Mucosa of descending colon (tissue), 3 donors: ENCODE data around the gene ZNF549. TPM values are rescaled to one million over a fixed set of nuclear protein-coding genes. Genes with fewer than 3 reads are reported as not detected.
A peak's percentile ranks its signal among the peaks of the same experiment; 100 is the strongest.

ENCODE experiments used
- ATAC-seq: fragments of 200-7000 bp; cut with Tn5 transposase; one replicate; pipeline ENCODE4 v1.9.1; 2020; ENCODE audit warnings: mild to moderate bottlenecking, moderate library complexity
- DNase-seq, 3 donors: peaks; one replicate each; pipeline ENCODE4 v3.0.0-alpha.2; 2020
- H3K36me3 ChIP-seq: fragments of 200-600 bp; one replicate; pipeline ENCODE4 v1.8.0; 2021; ENCODE audit warnings: low read depth, mild to moderate bottlenecking
- H3K4me1 ChIP-seq: fragments of 200-600 bp; one replicate; pipeline ENCODE4 v1.8.0; 2021; ENCODE audit warnings: low read depth, mild to moderate bottlenecking
- H3K4me3 ChIP-seq: fragments of 200-600 bp; one replicate; pipeline ENCODE4 v1.8.0; 2021; ENCODE audit warnings: mild to moderate bottlenecking
- H3K9me3 ChIP-seq: fragments of 200-600 bp; one replicate; pipeline ENCODE4 v1.8.0; 2021; ENCODE audit warnings: mild to moderate bottlenecking
- intact Hi-C, 2 donors: fragments of 100-400 bp; cut with DNase I in 1 of 2; cut with micrococcal nuclease in 1 of 2; formaldehyde crosslinking; loops; one replicate each; pipeline versions ENCODE4 v1.11.0 to v1.11.1; 2022; cut with DNase I, micrococcal nuclease
- total RNA-seq, 3 donors: library from RNA; stranded (reverse); fragmentation: NEBNext Ultra II Directional in 2 of 3; extraction: Animal tissue kit (Norgen Biotek cat#: 25700) in 2 of 3; gene quantifications; one replicate each; pipeline versions ENCODE4 v1.2.1 to v1.2.4, GENCODE V29; 2021 to 2023
- TF ChIP-seq, protein P1 (sequence below): fragments of 200-600 bp; IDR thresholded peaks from one replicate; pipeline ENCODE4 v1.8.0; 2022; ENCODE audit warnings: antibody characterized with exemption, mild to moderate bottlenecking
- donor health status: DM: no; HTN: no; CAD: no; lungs with moderate emphysema.
- donor health status: DM: no; HTN: no; CAD: no.
- donor health status: DM: no; HTN: yes; CAD: no.

The ZNF549 gene
- total RNA-seq, 3 donors from 2014 or later, result 2.3 to 6.3 (median 3.7) TPM

DNA sequence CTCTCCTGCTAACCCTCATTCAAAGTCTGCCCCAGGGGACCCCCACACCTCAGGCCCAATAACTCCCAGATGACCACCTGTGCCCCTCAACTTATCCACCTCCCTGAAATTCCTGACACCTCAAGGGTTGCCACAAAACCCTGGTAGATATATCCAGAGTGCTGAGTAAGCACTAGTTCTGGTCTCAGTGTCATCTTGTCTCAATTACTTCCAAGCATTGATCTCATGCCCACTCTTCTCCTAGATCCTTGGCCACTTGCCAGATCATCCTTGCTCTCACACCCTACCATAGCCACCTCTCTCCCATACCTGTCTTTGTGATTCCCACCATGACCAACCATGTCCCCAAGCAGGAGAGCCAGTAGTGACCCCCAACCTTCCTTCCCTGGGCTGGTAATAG lies 49.5 kb downstream of the ZNF549 start:
- no peak for DNase-seq
- Histone ChIP-seq H3K36me3 (peaks cover 27% of the 10 kb centered on the region), H3K9me3 (peaks cover 60% of the 10 kb centered on the region)

DNA sequence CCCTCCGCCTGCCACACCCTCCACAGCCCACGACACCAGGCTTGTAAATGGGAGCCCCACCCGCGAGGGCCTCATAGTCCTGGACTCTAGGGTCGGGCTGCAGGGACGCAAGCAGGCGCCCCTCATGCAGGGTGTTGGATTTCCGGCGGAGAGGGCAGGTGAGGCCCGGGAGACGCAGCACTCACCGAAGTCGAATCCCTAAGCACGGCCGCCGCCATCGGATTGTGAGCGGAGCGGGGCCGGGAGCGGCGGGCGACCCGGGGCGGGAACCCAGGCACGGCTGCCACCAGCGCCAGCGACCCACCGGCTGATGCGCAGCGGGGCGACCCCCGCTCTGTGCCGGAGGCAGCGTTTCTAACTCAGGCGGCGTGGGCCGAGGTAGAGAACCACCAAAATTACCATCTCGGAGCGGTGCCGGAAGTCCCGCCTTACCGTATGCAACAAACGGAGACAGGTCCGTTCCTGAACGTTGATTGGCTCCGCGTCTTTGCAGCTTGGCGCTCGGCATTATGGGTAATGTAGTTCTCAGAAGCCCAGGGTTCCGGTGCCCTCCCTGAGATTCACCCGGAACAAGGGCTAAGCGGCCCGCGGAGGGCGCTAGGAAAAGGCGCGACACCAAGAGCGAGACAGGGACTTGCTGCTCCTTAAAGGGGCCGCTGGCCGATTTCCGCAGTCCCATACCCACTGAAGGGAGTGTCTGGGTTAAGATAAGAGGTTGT lies 51.5 kb downstream of the ZNF549 start, which contains the start of gene ZNF416:
ZNF416 (minus strand) TSS at position 425 of the 719 bp plus-strand sequence; CDS start at position 218, 207 bp downstream.
- TF ChIP-seq, protein P1, sequence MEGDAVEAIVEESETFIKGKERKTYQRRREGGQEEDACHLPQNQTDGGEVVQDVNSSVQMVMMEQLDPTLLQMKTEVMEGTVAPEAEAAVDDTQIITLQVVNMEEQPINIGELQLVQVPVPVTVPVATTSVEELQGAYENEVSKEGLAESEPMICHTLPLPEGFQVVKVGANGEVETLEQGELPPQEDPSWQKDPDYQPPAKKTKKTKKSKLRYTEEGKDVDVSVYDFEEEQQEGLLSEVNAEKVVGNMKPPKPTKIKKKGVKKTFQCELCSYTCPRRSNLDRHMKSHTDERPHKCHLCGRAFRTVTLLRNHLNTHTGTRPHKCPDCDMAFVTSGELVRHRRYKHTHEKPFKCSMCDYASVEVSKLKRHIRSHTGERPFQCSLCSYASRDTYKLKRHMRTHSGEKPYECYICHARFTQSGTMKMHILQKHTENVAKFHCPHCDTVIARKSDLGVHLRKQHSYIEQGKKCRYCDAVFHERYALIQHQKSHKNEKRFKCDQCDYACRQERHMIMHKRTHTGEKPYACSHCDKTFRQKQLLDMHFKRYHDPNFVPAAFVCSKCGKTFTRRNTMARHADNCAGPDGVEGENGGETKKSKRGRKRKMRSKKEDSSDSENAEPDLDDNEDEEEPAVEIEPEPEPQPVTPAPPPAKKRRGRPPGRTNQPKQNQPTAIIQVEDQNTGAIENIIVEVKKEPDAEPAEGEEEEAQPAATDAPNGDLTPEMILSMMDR, result no peak
- Histone ChIP-seq H3K9me3 (peaks cover 49% of the 10 kb centered on the region), H3K36me3 (peaks cover 17% of the 10 kb centered on the region), H3K4me1 (peaks cover 3% of the 10 kb centered on the region), H3K4me3 (peak within 1 kb of the TSS; percentile 91)
- DNase-seq (peak; percentile 94 to 99 (median 96)), ATAC-seq (peak; percentile 100)
- intact Hi-C loops, result no loop called here

More for the DNA sequence above, 49.5 kb downstream of the ZNF549 start:
- H3K4me1 ChIP-seq, result peaks cover 3% of the 10 kb centered on the region
- no peak overlapping the region for H3K4me3 ChIP-seq
- intact Hi-C loops, result no loop called here
- TF ChIP-seq, protein P1, result no peak
- no peak for ATAC-seq

DNA sequence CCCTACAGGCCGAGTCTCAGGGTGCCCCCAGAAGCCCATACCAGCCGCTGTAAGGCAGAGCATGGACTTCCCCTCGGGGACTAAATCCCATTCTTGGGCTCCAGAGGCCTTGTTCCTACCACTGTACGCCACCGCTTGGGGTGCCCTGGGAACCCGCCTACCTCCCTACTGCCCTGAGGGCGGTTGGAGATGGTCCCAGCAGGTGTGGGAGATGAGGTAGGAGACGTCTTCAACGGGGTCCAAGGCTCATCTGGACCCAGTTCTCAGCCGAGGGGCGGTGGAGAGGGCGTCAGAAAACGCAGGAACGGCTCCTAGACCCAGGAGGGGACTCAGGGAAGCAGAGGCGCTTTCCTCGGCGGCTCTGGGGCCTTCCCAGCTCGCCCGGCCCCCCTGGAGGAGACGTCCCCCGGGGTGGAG lies 56.0 kb downstream of the ZNF549 start:
- DNase-seq, result no peak
- intact Hi-C loops, result no loop called here
- H3K4me3 ChIP-seq, result no peak overlapping the region
- peaks cover 3% of the 10 kb centered on the region for H3K36me3 ChIP-seq
- TF ChIP-seq, protein P1, result no peak
- no peak for ATAC-seq
- H3K9me3 ChIP-seq, result peaks cover 44% of the 10 kb centered on the region
- H3K4me1 ChIP-seq, result peaks cover 1% of the 10 kb centered on the region

DNA sequence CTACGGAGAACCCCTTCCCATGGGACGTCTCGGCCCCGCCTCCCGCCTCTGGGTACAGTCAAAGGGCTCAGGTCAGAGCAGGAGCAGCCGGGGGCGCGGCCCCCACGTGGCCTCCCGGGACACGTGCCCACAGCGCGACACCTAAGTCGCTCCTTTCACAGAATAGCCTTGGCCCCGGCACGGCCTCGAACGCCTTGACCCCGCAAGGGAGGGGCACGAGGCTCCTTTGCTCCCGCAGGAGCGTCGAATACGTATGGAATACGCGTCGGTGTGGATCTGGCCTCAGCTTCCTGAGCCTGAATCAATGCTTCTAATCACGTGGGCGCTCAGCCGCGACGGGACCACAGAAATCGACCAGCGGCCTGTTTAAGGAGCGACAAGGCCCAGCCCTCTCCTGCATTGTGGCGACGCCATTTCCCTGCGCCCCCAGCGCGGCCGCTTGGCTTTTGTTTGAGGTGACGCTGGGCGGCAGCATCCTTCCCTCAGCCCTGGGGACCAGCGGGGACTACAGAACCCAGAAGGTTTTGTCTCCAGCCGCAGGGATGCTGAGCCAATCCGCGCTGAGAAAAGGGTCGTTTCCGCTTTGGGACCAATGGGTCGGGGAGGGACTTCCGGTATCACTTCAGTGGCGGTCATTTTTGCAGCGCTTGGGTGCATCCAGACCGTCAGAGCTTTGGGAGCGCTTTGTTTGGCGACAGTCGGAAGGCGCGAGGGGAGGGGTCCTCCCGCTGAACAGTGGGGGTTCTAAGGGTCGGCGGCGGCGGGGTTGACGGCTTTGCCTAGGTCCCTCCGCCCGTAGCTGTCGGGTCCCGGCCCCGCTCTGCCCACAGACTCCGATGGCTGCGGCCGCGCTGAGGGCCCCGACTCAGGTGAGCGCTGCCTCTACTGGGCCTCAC lies 56.6 kb downstream of the ZNF549 start, which contains the start of gene ZIK1:
ZIK1 (plus strand) TSS at position 625 of the 896 bp plus-strand sequence; CDS start at position 837, 212 bp downstream.
- H3K36me3 ChIP-seq, result peaks cover 3% of the 10 kb centered on the region
- TF ChIP-seq, protein P1, result no peak
- intact Hi-C loops, result no loop called here
- peaks cover 50% of the 10 kb centered on the region for H3K9me3 ChIP-seq
- H3K4me3 ChIP-seq, result no peak within 1 kb of the TSS
- peak; percentile 77 to 91 (median 87) for DNase-seq
- no peaks in the 10 kb centered on the region for H3K4me1 ChIP-seq
- peak; percentile 86 for ATAC-seq

DNA sequence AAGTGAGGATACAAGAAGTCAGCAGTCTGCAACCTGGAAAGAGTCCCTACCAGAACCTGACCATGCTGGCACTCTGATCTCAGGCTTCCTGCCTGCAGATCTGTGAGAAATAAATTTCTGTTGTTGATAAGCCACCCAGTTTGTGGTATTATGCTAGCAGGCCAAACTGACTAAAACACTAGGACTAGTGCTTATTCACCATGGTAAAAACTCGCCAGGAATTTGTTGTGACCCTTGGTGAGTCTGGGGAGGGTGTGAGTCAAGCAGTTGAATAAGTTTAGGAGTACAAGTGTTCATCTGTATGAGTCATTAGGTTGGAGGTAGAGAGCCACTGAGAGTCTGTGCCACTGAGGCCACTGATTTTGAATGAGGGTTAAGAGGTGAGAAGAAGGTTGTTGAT lies 60.4 kb downstream of the ZNF549 start:
- no peak overlapping the region for H3K4me3 ChIP-seq
- TF ChIP-seq, protein P1, result no peak
- H3K9me3 ChIP-seq, result peaks cover 84% of the 10 kb centered on the region
- intact Hi-C loops, result no loop called here
- no peaks in the 10 kb centered on the region for H3K4me1 ChIP-seq
- DNase-seq (no peak), ATAC-seq (no peak)
- no peaks in the 10 kb centered on the region for H3K36me3 ChIP-seq
